ENCODE data around the gene UBXN11. TPM values are rescaled to one million over a fixed set of nuclear protein-coding genes. Genes with fewer than 3 reads are reported as not detected.

UBXN11 gene
- polyA plus RNA-seq, 1 donor from 2014 or later = 18.5 TPM

GRCh38 chr1:26327956-26328362, 21.5 kb upstream of the UBXN11 start:
- no peaks in the 10 kb centered on the region for H3K9me2 ChIP-seq (ENCODE audit: insufficient read depth, low read length)
- no peaks in the 10 kb centered on the region for H3K27me3 ChIP-seq (ENCODE audit: insufficient read depth, low read depth, low read length)
- no peaks in the 10 kb centered on the region for H3K36me3 ChIP-seq (ENCODE audit: insufficient read depth, low read length)
- H2AFZ ChIP-seq (ENCODE audit: low read depth, low read length) = no peak overlapping the region
- H3K79me2 ChIP-seq (replicated peaks; ENCODE audit: insufficient read depth, low read length) = no peaks in the 10 kb centered on the region
- H3K9ac ChIP-seq (ENCODE audit: low read length) = no peak overlapping the region
- H4K20me1 ChIP-seq (ENCODE audit: insufficient read depth) = no peaks in the 10 kb centered on the region
- no peaks in the 10 kb centered on the region for H3K9me3 ChIP-seq (ENCODE audit: low read length)
- H3F3A ChIP-seq (ENCODE audit: insufficient read depth, low read length, poor library complexity, severe bottlenecking) = no peaks in the 10 kb centered on the region
- H3K4me2 ChIP-seq (ENCODE audit: low read length) = no peak overlapping the region
- H3K27ac ChIP-seq (ENCODE audit: low read length) = no peak overlapping the region
- no peak for TF ChIP-seq EZH2 (IDR thresholded peaks at IDR 0.05; ENCODE audit: borderline replicate concordance, insufficient read depth, low read length, poor library complexity, severe bottlenecking)
- no peak for TF ChIP-seq EP300 (conservative IDR thresholded peaks at IDR 0.05; ENCODE audit: poor library complexity, severe bottlenecking)
- no peak for TF ChIP-seq REST (IDR thresholded peaks at IDR 0.05; ENCODE audit: borderline replicate concordance)
- no peak for TF ChIP-seq MXI1 (conservative IDR thresholded peaks at IDR 0.05; ENCODE audit: poor library complexity, severe bottlenecking)
- no peak for TF ChIP-seq SMC3 (conservative IDR thresholded peaks at IDR 0.05; ENCODE audit: poor library complexity)
- TF ChIP-seq CTCF (IDR thresholded peaks at IDR 0.05; ENCODE audit: poor library complexity, severe bottlenecking) = no peak
- TF ChIP-seq RAD21 (conservative IDR thresholded peaks at IDR 0.05) = no peak
- no peak for TF ChIP-seq POLR2AphosphoS5 (IDR thresholded peaks at IDR 0.05)
- TF ChIP-seq TAF1 (IDR thresholded peaks at IDR 0.05; ENCODE audit: low read depth) = no peak
- H3K4me3 ChIP-seq (ENCODE audit: low read length) = no peak overlapping the region

GRCh38 chr1:26324550-26324949, 18.1 kb upstream of the UBXN11 start:
- H3K4me2 ChIP-seq (ENCODE audit: low read length) = no peak overlapping the region
- H3K9ac ChIP-seq (ENCODE audit: low read length) = no peak overlapping the region
- H3F3A ChIP-seq (ENCODE audit: insufficient read depth, low read length, poor library complexity, severe bottlenecking) = no peaks in the 10 kb centered on the region

More at GRCh38 chr1:26324550-26324949, 18.1 kb upstream of the UBXN11 start:
- Histone ChIP-seq H2AFZ (ENCODE audit: low read depth, low read length) (no peak overlapping the region), H3K27me3 (ENCODE audit: insufficient read depth, low read depth, low read length) (no peaks in the 10 kb centered on the region), H3K36me3 (ENCODE audit: insufficient read depth, low read length) (no peaks in the 10 kb centered on the region), H3K79me2 (replicated peaks; ENCODE audit: insufficient read depth, low read length) (no peaks in the 10 kb centered on the region), H3K9me2 (ENCODE audit: insufficient read depth, low read length) (no peaks in the 10 kb centered on the region), H4K20me1 (ENCODE audit: insufficient read depth) (no peaks in the 10 kb centered on the region), H3K4me3 (ENCODE audit: low read length) (no peak overlapping the region), H3K9me3 (ENCODE audit: low read length) (no peaks in the 10 kb centered on the region), H3K27ac (ENCODE audit: low read length) (no peak overlapping the region)
- no peak for TF ChIP-seq SMC3 (conservative IDR thresholded peaks at IDR 0.05; ENCODE audit: poor library complexity)
- no peak for TF ChIP-seq EP300 (conservative IDR thresholded peaks at IDR 0.05; ENCODE audit: poor library complexity, severe bottlenecking)
- TF ChIP-seq REST (IDR thresholded peaks at IDR 0.05; ENCODE audit: borderline replicate concordance) = no peak
- no peak for TF ChIP-seq POLR2AphosphoS5 (IDR thresholded peaks at IDR 0.05)
- TF ChIP-seq MXI1 (conservative IDR thresholded peaks at IDR 0.05; ENCODE audit: poor library complexity, severe bottlenecking) = no peak
- no peak for TF ChIP-seq RAD21 (conservative IDR thresholded peaks at IDR 0.05)

Measured in neural cell (in vitro differentiated cells).